Neural cell (in vitro differentiated cells): ENCODE results near the gene UBL4A. TPM values are rescaled to one million over a fixed set of nuclear protein-coding genes. Genes with fewer than 3 reads are reported as not detected.

Source experiments
- H2AFZ ChIP-seq: fragments of 200-600, 300-800 bp; sonication (generic), shearing (Covaris generic); 2 replicates; pipeline ENCODE4 v1.6.0; 2014; ENCODE audit warnings: low read depth, mild to moderate bottlenecking, antibody characterized with exemption, low read length, moderate library complexity
- H3F3A ChIP-seq: fragments of 200-600 bp; shearing (Covaris generic); 2 replicates; pipeline ENCODE4 v1.6.1; 2016; ENCODE audit warnings: mild to moderate bottlenecking, moderate library complexity, mixed read lengths, antibody characterized with exemption, low read length; ENCODE audit not compliant: insufficient read depth, poor library complexity, severe bottlenecking
- H3K27ac ChIP-seq: fragments of 200-600, 300-800 bp; sonication (generic), shearing (Covaris generic); 2 replicates; pipeline ENCODE4 v1.5.1; 2014; ENCODE audit warnings: mild to moderate bottlenecking, low read length, moderate library complexity
- H3K27me3 ChIP-seq: fragments of 300-800, 200-600 bp; sonication (generic), shearing (Covaris generic); 2 replicates; pipeline ENCODE4 v1.6.0; 2014; ENCODE audit warnings: mild to moderate bottlenecking, low read depth, low read length, moderate library complexity; ENCODE audit not compliant: insufficient read depth
- H3K36me3 ChIP-seq: fragments of 300-800, 200-600 bp; sonication (generic), shearing (Covaris generic); 2 replicates; pipeline ENCODE4 v1.5.1; 2014; ENCODE audit warnings: mild to moderate bottlenecking, antibody characterized with exemption, low read length, moderate library complexity; ENCODE audit not compliant: insufficient read depth
- H3K4me2 ChIP-seq: fragments of 300-800, 200-600 bp; sonication (generic), shearing (Covaris generic); 2 replicates; pipeline ENCODE4 v1.6.0; 2014; ENCODE audit warnings: mild to moderate bottlenecking, low read length
- H3K4me3 ChIP-seq: fragments of 300-800, 200-600 bp; sonication (generic), shearing (Covaris generic); 2 replicates; pipeline ENCODE4 v1.5.1; 2014; ENCODE audit warnings: mild to moderate bottlenecking, low read length, moderate library complexity
- H3K79me2 ChIP-seq: fragments of 200-600 bp; shearing (Covaris generic); replicated peaks from 2 replicates; pipeline ENCODE4 v1.6.0; 2014; ENCODE audit warnings: mild to moderate bottlenecking, low read length, moderate library complexity; ENCODE audit not compliant: insufficient read depth
- H3K9ac ChIP-seq: fragments of 300-800, 200-600 bp; sonication (generic), shearing (Covaris generic); 2 replicates; pipeline ENCODE4 v1.6.1; 2016; ENCODE audit warnings: mild to moderate bottlenecking, low read length, mixed read lengths
- H3K9me2 ChIP-seq: fragments of 200-600 bp; shearing (Covaris generic); 2 replicates; pipeline ENCODE4 v1.6.1; 2016; ENCODE audit warnings: mild to moderate bottlenecking, low read length, mixed read lengths; ENCODE audit not compliant: insufficient read depth
- H3K9me3 ChIP-seq: fragments of 200-600, 300-800 bp; sonication (generic), shearing (Covaris generic); 2 replicates; pipeline ENCODE4 v1.6.1; 2016; ENCODE audit warnings: mild to moderate bottlenecking, mixed run types, low read length, moderate library complexity, mixed read lengths
- H4K20me1 ChIP-seq: fragments of 200-600 bp; shearing (Covaris generic); 2 replicates; pipeline ENCODE4 v1.6.1; 2016; ENCODE audit warnings: mild to moderate bottlenecking, mixed run types; ENCODE audit not compliant: insufficient read depth
- CTCF ChIP-seq: fragments of 450-650 bp; IDR thresholded peaks from 2 replicates; pipeline ENCODE4 v1.5.1; 2014; ENCODE audit warnings: antibody characterized with exemption, mild to moderate bottlenecking, moderate library complexity; ENCODE audit not compliant: poor library complexity, severe bottlenecking
- EP300 ChIP-seq: fragments of 450-650 bp; conservative IDR thresholded peaks from 2 replicates; pipeline ENCODE4 v1.6.1; 2014; ENCODE audit warnings: antibody characterized with exemption, mild to moderate bottlenecking, moderate library complexity; ENCODE audit not compliant: poor library complexity, severe bottlenecking
- EZH2 ChIP-seq: fragments of 200-600, 300-800 bp; shearing (Covaris generic), sonication (generic); IDR thresholded peaks from 2 replicates; pipeline ENCODE4 v1.6.1; 2014; ENCODE audit warnings: antibody characterized with exemption, low read length, borderline replicate concordance, mild to moderate bottlenecking; ENCODE audit not compliant: insufficient read depth, poor library complexity, severe bottlenecking
- MXI1 ChIP-seq: fragments of 450-650 bp; conservative IDR thresholded peaks from 2 replicates; pipeline ENCODE4 v1.6.1; 2014; ENCODE audit warnings: antibody characterized with exemption, mild to moderate bottlenecking; ENCODE audit not compliant: poor library complexity, severe bottlenecking
- POLR2AphosphoS5 ChIP-seq: IDR thresholded peaks from 2 replicates; pipeline ENCODE4 v1.6.1; 2012
- RAD21 ChIP-seq: fragments of 450-650 bp; conservative IDR thresholded peaks from 2 replicates; pipeline ENCODE4 v1.6.1; 2014; ENCODE audit warnings: antibody characterized with exemption, mild to moderate bottlenecking, moderate library complexity
- REST ChIP-seq: IDR thresholded peaks from 2 replicates; pipeline ENCODE4 v1.6.1; 2012; ENCODE audit warnings: borderline replicate concordance
- SMC3 ChIP-seq: fragments of 450-650 bp; conservative IDR thresholded peaks from 2 replicates; pipeline ENCODE4 v1.6.1; 2014; ENCODE audit warnings: antibody characterized with exemption, mild to moderate bottlenecking, moderate library complexity; ENCODE audit not compliant: poor library complexity
- TAF1 ChIP-seq: IDR thresholded peaks from 2 replicates; pipeline ENCODE4 v1.6.1; 2012; ENCODE audit warnings: low read depth
- polyA plus RNA-seq: library from polyadenylated mRNA; depleted of rRNA; stranded (reverse); fragments of >200 nt; gene quantifications from 2 replicates; pipeline ENCODE4 v1.2.3, GENCODE V29; 2014

UBL4A gene
- polyA plus RNA-seq, 1 donor from 2014 or later, result 28.5 TPM

- H3K36me3 ChIP-seq, result no peaks in the 10 kb centered on the region
- no peaks in the 10 kb centered on the region for H3K27me3 ChIP-seq
- peak overlapping the region; percentile 9 for H3K9ac ChIP-seq
These were observed 48.3 kb upstream of the UBL4A start for GRCh38 chrX:154534526-154535322.

GRCh38 chrX:154532690-154533089 is 46.3 kb upstream of the UBL4A start:
- Histone ChIP-seq H3K9me3 (no peaks in the 10 kb centered on the region), H3F3A (no peaks in the 10 kb centered on the region), H3K27ac (no peak overlapping the region), H3K9ac (no peak overlapping the region), H3K36me3 (no peaks in the 10 kb centered on the region), H4K20me1 (no peaks in the 10 kb centered on the region), H3K27me3 (no peaks in the 10 kb centered on the region), H3K4me3 (no peak overlapping the region), H2AFZ (no peak overlapping the region), H3K9me2 (no peaks in the 10 kb centered on the region), H3K4me2 (no peak overlapping the region), H3K79me2 (no peaks in the 10 kb centered on the region)
- no peak for TF ChIP-seq MXI1
- no peak for TF ChIP-seq EP300
- no peak for TF ChIP-seq TAF1
- TF ChIP-seq REST, result no peak
- no peak for TF ChIP-seq POLR2AphosphoS5
- no peak for TF ChIP-seq RAD21
- no peak for TF ChIP-seq SMC3

More at GRCh38 chrX:154534526-154535322, 48.3 kb upstream of the UBL4A start:
- Histone ChIP-seq H3K4me2 (no peak overlapping the region), H3K9me2 (no peaks in the 10 kb centered on the region), H3K4me3 (no peak overlapping the region), H3K9me3 (no peaks in the 10 kb centered on the region), H2AFZ (no peak overlapping the region), H4K20me1 (no peaks in the 10 kb centered on the region), H3K79me2 (no peaks in the 10 kb centered on the region), H3F3A (no peaks in the 10 kb centered on the region), H3K27ac (no peak overlapping the region)
- TF ChIP-seq RAD21 (peak; percentile 99), CTCF (peak; percentile 98), SMC3 (peak; percentile 95), EZH2 (no peak), REST (no peak), EP300 (no peak), POLR2AphosphoS5 (no peak), TAF1 (no peak), MXI1 (peak; percentile 61)
